Astrocyte of the spinal cord (primary cell): ENCODE measurements around the gene BFSP1.

Source experiments
- DNase-seq: peaks from one replicate; pipeline ENCODE4 v3.0.0; 2011; ENCODE audit warnings: low read depth, low spot score
- H3K4me3 ChIP-seq: 2 replicates; pipeline ENCODE4 v1.5.1; 2011; ENCODE audit warnings: low read depth, mild to moderate bottlenecking, low read length, moderate library complexity
- CTCF ChIP-seq: IDR thresholded peaks from 2 replicates; pipeline ENCODE4 v1.5.1; 2012; ENCODE audit warnings: low read depth, mild to moderate bottlenecking, low read length, inconsistent platforms
- in situ Hi-C: cut with HindIII; loops from 2 replicates; pipeline ENCODE4 v1.10.0; 2017; ENCODE audit warnings: low sequenced_read_pairs

Gene BFSP1

DNA sequence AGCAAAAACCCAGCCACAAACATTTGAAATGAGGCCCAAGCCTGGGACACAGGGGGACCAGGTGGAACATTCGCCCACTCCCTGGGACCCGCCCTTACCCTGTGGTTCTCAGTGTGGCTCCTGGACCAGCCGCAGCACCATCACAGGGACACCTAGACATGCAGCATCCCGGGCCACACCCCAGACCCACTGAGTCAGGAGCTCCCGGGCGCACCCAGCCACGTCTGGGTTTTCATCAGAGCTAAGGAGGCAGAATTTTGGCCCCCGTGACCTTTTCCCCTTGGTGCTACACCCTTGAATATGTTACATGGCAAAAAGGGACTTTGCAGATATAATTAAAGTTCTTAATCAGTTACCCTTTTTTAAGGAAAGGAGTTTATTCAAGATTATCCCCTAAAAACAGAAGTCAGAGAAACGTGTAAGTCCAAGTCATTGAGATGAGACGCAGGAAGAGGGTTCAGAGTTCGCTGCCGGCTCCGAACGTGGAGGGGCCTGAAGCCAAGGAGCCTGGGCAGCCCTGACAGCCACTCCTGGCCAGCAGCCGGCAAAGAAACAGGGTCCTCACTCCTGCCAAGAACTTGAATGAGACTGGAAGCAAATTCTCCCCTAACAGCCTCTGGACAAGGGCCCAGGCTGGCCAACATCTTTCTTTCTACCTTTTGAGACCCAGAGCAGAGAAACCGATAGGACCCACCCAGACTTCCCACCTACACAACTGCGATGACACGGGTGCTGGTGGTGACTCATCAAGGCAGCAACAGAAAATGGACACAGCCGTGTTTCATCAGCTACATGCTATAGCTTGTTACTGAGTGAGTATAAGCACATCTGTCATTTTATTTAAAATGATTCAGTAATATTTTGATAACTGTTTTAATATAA is 25.3 kb downstream of the BFSP1 start:
- no peak overlapping the region for H3K4me3 ChIP-seq
- DNase-seq, result peak; percentile 17

DNA sequence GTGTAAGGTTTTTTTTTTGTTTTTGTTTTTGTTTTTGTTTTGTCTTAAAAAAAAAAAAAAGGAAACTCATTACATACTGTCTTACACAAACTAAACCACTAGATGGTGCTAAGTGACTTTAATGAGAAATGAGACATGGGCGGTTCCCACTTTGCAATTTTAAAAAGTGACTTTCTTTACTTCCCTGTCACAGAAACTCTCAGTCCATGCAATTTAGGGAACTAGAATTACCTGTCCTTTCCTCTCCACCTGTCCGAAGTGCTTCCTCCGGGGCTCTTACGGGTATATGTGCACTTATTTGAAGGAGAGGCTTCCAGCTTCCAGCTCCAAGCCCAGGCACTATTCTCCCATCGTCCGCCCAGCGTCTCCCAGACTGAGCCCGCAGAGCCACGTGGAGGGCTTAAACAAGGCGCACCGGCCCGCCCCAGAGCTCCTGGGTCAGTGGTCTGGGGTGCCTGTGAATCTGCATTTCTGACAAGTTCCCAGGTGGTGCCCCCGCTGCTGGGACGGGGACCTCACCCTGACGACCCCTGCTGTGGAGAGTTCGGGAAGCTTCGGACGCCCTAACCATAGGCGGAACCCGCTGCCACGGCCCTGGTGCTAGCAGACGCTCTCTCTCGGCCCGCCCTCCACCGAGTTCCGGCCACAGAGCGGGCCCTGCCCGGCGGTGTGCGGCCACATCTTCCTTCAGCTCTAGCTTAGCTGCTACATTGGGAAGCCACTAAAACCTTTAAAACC is 26.1 kb downstream of the BFSP1 start:
- peak; percentile 65 for DNase-seq
- in situ Hi-C loops, result no loop called here
- peak; percentile 52 for TF ChIP-seq CTCF
- peak overlapping the region; percentile 45 for H3K4me3 ChIP-seq

More for the DNA sequence above, 25.3 kb downstream of the BFSP1 start:
- in situ Hi-C loops, result no loop called here
- TF ChIP-seq CTCF, result no peak

DNA sequence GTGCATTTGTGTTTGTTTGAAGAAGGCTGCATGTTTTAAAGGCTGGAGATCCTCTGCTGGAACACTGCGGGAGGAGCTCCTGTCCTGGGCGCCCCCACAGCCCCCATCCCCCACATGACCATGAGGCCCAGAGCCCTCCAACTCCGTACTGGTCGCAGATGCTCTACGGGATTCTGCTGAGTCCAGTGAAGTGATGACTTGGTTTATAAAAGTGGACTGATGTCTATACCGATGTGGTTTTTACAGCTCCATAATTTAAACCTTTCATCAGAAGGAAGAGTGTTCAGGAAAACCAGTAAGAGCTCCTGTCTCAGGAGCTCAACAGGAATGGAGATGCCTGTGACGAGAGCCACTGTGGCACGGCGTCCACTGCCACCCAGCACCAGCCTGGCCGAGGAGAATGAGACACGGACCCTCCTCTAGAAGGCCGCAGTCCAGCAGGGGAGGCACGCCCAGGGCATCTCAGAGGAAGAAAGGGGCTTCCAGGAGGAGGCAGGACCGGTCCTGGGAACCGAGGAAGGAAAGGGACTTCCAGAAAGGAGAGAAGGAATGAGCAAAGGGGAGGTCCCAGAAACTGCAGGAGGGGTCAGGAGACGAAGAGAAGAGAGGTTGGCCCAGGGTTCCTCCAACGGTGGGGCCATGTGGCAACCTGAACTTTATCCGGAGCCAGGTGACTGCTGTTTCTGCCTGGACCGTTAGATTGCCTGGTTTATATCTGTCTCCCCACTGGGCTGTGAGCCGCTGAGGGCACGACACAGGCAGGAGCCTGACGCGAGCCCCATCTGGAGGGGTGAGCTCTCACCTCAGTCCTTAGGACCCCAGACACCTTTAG is 26.9 kb downstream of the BFSP1 start:
- H3K4me3 ChIP-seq, result no peak overlapping the region
- in situ Hi-C loops, result no loop called here
- no peak for TF ChIP-seq CTCF

DNA sequence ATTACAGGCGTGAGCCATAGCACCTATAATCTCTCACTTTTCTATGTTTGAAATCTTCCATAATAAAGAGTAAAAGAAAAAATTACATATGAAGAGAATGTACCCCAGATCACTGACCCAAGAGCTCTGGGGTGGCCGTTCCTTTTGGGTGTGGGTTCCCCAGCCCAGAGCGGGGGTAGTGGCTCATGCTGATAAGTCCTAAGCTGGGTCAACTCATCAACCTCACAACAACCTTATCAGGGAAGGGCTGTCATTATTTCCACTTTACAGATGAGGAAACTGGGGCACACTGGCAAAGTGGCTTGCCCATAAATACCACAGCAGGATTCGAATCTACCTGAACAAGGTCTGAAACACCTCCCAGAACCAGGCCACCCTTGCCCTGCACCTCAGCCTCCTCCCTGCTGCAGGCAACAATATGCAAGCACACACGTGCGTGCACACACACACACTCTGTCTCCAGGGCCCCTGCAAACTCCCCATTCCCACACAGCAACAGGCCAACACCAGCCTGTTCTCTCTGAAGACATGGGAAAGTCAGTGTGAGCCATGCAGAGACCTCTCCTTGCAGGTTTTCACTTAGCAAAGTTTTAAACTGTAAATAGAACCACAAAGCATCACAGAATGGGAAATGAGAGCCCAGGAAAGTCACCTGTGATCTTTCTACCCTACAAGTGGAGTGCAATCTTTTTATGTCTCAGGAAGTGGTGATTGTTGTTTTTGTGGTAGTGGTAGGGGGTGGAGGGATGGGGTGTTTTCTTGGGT is 27.7 kb downstream of the BFSP1 start:
- H3K4me3 ChIP-seq, result no peak overlapping the region
- no peak for TF ChIP-seq CTCF
- DNase-seq, result no peak
- in situ Hi-C loops, result no loop called here

More for the DNA sequence above, 26.9 kb downstream of the BFSP1 start:
- no peak for DNase-seq

- H3K4me3 ChIP-seq, result no peak overlapping the region
- in situ Hi-C loops, result no loop called here
- no peak for TF ChIP-seq CTCF
- DNase-seq, result no peak
Observed at GRCh38 chr20:17502105-17502504, 29.1 kb downstream of the BFSP1 start.

GRCh38 chr20:17501701-17502100 is 29.5 kb downstream of the BFSP1 start:
- in situ Hi-C loops, result no loop called here
- TF ChIP-seq CTCF, result no peak
- DNase-seq, result no peak
- H3K4me3 ChIP-seq, result no peak overlapping the region
